GM19025 (cell line): ENCODE data around the gene PTH1R.

Experiments used
- ATAC-seq: cut with Tn5 transposase; IDR thresholded peaks from one replicate; pipeline ENCODE4 v1.9.1; 2021; ENCODE audit warnings: mild to moderate bottlenecking, low read depth, moderate library complexity; ENCODE audit not compliant: unreplicated experiment

Gene PTH1R

DNA sequence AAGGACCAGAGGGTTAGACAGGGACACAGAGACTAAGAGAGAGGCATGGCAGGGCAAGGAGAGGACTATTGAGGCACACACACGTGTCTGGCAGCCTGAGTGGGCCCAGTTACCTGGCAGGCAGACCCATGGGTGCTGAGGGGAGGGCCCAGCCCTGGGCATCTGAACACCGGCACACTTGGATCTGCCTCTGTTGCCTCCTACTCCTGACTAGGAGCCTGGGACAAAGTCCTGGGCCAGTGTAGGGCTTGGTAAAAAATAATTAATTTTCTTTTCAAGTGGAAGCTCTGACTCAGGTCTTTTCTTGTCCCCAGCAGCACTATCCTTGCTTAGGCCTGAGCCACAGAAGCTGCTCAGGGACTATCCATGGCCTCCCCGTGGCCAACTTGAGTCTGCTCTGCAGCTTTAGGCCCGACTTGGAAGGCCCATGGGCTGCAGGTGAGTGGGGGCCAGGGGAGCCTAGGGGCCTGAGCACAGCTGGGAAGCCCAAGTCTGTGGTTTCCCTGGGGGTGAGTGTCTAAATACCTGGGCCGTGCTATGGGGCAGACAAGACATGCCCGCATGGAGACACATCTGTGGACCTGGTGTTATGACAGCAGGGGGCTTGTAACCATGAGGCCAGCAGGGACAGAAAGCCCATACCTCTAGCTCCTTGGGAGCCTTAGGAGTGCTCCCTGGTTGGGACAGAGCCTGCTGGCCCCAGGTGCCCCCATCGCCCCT lies at the start of gene PTH1R:
Gene PTH1R (plus strand): TSS at position 316 of the 720 bp plus-strand sequence. CDS start 5,839 bp downstream, outside the sequence.
- no peak for ATAC-seq

DNA sequence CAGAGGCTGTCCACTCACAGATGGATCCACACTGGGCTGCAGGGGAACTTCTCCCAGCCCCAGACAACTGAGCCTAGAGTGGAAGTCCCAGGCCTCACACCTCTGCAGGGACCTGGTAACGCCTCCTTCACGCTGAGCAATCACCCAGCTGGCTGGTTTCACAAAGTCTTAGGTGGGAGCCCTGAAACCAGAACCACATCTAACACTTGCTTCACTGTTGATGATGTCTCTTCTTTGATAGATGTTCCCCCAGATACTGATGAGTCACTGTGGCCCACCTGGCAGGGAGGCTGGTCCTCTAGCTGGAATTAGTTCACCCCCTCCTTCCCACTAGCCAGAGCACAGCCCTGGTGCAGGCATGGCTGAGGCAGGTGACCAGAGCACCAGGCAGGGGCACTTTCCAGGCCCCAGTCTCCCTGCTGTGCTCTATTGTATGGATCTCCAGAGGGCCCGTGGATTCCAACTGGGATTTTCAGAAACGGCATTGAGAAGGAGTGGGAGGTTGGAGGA lies 47.8 kb upstream of the PTH1R start:
- ATAC-seq: no peak

DNA sequence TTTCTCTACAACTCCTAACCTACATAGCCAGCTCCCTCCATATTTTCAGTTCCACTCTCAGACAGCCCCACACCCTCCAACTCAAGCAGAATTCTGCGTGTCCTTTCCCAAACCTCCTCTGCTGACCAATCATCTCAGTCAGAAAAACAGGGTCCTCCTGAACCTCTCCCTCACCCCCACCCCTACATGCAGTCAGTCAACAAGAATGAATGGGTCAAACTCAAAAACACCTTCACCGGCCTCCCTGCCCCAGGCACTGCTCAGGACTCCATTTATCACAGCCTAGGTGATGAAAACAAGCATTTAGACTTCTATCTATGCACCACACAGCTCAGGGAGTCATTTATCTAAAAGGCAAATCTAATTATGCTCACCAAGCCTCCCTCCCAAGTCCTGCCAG lies 46.7 kb upstream of the PTH1R start:
- no peak for ATAC-seq

DNA sequence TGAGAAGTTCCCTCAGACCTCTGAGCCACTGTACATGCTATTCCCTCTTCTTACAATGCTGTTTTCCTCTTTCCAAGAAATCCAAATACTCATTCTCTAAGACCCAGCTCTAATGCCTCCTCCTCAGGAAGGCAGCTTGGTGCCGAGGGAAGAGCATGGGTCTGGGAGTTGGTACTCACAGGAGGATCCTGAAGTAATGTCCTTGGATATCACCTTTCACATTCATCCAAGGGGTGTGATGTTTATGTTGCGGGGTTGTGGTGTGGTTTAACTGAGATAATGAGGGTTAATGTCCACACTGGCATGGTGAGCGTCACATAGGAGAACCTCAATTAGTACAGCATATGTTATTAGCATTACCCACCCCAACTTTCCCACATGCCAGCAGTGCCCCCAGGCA lies 46.2 kb upstream of the PTH1R start:
- no peak for ATAC-seq

DNA sequence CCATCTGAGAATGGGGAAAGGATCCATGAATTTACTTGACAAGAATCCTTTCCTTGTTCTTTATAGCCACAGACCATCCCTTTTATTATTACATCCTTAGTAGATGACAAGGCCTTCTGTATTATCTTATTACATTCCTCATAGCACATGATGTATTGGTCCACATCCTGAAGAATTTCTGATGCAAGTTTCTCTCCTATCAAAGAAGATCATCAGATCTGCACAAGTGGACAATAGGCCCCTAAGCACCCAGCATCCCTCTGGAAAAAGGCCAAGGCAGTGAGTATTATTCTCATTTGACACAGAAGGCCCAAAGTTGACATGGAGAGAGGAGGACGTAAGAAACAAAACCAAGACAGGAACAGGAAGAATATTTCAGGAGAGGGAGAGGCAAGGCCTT lies 45.7 kb upstream of the PTH1R start:
- ATAC-seq: no peak

DNA sequence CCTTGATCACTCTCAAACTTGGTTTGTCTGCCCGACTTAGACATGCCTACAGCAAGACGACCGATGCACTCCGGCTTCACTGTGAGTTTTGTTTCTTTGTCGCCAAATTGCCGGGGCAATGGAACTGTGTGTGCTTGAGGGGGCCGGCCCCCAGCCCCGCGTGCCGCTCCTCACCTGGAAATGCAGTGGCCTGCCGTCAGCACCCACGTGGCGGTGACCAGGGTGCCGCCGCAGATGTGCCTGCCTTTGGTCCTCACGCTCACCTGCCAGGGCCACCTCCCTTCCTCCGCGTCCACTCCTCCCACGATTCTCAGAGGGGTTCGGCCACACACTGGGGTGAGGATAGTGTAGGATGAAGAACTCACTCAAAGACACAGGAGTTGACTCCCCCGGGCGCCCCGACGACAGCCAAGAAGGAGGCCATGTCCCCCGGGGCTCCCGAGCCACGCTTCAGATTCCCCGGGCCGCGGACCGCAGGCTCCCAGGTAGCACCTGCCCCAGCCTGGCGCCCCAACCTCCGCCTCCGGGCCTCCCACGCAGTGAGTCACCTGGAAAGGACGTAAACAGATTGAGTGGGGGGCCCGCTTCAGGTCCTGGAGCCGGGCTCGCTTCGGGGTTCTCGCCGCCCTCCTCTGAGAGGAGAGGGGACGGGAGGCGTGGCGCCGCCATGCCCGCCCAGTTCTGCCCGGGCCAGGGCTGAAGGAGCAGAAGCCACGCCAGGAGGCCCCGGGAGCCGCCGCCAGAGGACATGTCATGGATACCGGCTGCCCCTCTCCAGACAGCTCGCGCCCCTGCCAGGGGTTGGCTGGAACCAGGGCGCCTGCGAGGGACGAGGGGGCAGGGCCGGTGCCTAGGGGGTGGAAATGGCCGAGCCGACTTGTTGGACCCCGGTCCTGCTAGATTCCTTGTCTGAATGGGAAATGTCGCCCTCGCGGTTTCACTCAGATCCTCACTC lies 43.9 kb upstream of the PTH1R start:
- no peak for ATAC-seq

DNA sequence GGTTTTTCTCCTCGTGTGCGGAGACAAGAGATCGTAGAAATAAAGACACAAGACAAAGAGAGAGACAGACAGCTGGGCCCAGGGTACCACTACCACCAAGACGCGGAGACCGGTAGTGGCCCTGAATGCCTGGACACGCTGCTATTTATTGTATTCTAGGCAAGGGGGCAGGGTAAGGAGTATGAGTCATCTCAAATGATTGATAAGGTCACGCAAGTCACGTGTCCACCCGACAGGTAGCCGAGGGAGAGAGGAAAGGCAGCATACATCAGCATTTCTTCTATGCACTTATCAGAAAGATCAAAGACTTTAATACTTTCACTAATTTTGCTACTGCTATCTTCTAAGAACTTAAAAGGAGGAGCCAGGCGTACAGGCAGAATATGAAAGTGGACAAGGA lies 42.5 kb upstream of the PTH1R start:
- ATAC-seq: no peak

DNA sequence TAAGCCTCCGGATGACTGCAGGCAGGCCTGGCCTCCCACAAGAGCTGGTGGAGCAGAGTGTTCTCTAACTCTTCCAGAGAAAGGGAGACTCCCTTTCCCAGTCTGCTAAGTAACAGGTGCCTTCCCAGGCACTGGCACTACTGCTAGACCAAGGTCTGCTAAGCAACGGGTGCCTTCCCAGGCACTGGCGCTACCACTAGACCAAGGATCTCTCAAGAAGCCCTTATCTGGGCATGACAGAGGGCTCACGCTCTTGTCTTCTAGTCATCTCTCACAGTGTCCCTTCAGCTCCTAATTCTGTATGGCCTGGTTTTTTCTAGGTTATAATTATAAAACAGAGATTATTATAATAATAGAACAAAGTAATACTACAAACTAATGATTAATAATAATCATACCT lies 42.0 kb upstream of the PTH1R start:
- no peak for ATAC-seq

DNA sequence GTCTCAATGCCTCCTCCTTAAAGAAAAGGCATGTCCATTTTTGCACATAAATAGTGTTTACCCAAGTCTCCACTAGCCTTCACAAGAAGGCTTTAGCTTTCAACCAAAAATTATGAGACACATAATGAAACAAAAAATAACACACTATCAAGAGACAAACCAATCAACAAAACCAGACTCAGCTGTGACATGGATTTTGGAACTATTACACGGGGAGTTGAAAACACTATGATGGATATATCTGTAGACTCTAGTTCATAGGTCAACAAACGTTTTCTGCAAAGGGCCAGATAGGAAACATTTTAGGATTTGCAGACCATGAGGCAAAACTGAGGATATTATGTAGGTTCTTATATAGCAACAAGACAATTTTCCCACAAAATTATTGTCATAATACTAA lies 39.2 kb upstream of the PTH1R start:
- no peak for ATAC-seq

DNA sequence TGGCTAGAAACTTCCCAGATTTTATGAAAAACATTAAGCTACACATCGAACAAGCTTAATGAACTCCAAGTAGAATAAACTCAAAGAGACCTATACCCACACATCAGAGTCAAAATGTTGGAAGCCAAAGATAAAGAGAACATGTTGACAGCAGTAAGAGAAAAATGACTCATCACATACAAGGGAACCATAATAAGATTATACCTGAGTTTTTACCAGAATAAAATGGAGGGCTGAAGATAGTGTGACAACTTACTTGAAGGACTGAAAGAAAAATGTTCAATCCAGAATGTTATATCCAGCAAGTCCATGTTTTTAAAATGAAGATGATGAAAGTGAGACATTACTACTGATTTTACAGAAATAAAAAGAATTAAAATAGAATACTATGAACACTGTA lies 37.0 kb upstream of the PTH1R start:
- ATAC-seq: no peak

DNA sequence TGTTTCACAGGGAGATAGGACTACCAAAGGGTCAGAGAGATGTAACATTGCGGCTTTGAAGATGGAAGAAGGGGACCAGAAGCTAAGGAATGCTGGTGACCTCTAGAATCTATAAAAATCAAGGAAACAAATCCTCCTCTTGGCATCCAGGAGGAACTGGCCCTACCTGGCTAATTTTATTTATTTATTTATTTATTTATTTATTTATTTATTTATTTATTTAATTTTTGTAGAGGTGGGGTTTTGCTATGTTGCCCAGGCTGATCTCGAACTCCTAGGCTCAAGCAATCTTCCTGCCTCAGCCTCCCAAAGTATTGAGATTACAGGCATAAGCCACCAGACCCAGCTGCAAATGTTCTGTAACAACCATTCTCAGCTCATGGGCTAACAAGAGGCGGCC lies 34.0 kb upstream of the PTH1R start:
- no peak for ATAC-seq

DNA sequence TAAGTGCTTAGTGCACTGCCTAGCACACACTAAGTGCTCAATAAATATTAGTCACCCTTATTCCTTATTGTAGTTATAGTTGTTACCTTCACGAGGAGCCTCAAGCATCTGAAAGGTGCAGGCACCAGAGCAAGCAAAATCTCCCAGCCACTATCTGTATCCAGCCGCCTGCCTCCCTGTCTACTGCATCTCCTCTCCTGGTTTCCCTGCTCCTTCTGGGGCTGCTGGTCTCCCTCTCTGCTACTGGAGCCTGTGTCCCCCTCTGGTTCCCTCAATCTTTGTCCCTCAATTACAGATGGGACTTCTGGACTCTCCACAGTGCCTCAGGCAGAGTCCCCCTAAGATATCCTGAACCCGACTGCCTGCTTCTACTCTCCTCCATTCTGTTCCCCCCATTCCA lies 33.1 kb upstream of the PTH1R start:
- ATAC-seq: no peak

DNA sequence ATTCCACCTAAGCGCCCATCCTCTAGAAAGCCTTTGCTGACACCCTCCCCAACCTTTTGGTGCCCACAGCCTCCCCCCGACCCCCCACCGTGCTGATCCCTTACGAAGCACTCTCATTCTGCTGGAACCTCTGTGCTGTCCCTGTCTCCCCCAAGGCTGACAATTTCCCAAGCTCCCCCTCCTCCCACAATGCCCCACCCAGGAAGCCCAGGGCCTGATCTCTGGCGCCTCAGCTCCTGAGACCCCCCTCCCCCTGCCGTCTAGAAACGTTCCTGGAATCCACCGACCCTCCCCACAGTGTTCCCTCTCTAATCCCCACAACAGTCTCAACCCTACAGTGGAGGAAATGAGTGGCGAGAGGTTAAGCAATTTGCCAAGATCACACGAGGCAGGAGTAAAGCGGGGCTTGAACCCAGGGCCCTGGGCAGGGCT lies 32.6 kb upstream of the PTH1R start:
- no peak for ATAC-seq

DNA sequence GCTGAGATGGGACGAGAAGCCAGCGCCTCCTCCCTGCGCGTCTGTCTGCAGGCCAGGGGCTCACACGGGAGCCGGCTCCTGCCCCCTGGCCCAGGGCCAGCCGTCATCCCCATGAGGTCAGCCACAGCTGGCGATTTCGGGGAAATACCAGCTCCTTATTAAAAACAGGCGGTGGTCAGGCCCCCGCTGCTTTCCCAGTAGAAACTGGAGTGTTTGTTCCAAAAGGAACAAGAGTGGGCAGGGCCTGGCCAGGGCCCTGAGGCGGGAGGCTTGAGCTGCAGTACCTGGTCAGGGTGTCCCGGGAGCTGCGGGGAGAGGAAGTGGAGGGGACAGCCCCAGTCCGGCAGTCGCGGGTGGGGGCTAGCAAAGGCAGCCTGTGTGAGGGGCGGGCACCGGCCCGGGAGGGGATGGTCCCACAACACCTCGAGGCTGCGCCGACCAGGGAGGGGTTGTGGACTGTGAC lies 32.1 kb upstream of the PTH1R start:
- ATAC-seq: peak; percentile 56

DNA sequence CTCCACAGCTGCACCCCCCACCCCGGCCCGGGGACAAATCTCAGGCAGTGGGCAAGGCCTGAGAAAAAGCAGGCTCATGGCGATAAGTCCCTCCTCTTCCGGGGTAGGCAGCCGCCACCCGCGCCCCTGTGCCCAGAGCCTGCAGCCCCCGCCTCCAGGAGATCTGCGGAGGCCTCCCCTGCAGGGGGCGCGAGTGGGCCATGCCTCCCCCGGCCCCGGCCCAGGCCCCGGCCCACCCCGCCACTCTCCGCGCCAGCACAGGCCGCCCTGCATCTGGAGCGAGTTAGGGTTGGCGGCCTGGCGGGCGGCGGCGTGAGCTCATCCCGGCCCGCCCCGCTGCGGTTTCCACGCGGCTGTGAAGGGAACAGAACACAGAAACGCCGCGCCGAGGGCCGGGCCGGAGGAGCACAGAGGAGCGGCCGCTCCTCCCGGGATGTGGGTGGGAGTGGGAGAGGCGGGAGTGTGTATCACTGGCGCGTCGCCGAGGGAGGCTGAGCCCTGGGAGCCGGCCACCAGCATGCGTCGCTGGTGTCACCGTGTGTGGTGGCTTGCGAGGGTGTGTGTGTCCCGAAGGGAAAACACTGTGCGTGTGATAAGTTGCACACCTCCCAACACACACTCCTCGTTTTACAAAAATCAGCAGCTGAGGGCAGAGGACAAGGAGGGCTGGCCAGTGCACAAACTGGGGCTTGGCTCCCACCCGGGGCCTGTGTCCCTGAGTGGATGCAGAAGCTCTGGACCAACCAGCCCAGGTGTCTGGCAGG lies 31.5 kb upstream of the PTH1R start:
- peak; percentile 80 for ATAC-seq

DNA sequence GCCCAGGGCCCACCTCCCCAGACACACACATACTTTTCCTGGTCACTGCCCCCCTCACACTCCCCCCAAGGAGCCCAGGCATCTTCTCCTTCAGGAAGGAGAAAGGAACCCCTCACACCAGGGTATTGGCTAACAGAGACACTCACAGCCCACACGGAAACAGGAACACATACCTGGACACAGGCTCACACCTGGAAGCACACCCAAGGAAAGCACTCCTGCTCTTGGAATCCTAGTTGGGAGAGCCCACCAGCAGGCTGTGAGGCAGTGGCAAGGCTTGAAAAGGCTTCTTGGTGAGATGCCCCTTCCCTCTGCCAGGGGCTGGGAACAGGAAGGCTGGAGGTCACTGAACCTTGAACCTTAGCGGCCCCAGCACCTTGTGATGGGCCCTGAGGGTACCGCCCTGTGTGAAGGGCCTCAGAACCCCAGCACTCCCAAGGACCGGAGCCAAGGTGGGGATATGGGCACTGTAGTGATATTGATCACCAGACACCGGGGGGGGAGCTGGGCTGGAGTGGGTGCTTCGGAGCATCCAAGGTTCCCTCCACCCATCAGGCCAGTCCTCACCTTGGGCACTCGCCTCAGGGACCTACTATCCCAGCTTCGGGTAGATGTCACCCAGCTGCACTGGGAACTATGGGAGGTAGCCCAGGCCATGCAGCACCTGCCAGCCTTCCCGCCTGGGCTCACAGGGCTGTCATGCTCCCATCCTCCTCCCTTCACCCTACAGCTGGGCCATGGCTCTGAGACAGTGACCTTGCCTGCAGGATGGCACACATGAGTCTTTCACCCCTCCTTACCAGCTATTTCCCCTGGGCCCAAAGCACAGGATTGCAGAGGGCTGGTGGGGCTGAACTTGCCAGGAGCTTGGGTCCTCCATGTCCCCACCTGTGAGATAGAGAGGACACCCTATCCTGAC lies 30.6 kb upstream of the PTH1R start:
- no peak for ATAC-seq

DNA sequence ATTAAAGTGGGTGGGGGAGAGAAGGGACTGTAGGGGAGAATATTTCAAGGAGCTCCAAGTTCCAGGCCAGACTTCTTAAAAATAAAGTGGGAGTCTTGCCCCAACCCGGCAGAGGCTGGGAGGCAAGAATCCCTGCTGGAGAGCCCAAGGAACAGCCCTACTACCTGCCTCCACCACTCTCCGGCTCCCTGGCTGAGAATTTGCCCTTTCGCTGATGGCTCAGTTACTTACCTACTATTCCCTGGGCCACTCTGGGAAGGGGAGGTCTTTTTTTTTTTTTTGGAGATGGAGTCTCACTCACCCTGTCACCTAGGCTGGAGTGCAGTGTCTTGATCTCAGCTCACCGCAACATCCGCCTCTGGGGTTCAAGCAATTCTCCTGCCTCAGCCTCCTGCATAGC lies 29.8 kb upstream of the PTH1R start:
- no peak for ATAC-seq

DNA sequence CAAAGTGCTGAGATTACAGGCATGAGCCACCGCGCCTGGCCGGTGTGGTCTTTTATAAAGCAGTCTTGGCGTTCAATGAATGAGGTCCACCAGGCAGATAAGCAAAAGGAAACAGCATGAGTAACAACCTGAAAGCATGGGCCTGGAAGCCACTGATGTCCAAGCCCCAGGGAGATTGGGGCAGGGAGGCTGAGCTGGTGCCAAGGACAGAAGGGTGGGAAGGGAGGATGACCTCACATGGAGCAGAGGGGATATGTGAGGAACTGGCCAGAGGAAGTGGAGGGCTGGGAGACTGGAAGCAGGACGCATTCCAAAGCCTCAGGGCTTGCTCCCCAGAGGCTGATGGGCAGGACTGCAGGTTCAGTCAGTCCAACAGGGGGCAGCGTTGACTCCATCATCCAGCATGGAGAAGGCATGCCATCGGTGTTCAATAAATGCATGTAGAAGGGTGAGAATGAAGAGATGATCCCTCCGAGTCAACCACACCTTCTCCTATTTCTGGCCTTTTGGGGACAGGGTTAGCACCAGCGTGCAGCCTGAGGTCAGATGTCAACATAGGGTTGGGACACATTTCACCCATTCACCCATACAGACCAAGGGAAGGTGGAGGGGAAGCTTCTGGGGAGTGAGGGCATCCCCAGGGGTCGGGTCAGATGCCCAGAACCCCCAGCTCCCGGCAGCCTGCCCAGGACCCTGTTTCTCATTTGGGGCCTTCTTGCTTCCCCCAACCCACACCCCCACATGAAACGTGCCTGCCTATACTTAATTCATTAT lies 29.1 kb upstream of the PTH1R start:
- ATAC-seq: no peak
